ENCODE data around the gene ACTL7B. TPM values are rescaled to one million over a fixed set of nuclear protein-coding genes. Genes with fewer than 3 reads are reported as not detected.

The ACTL7B gene
- total RNA-seq, 2 donors from 2014 or later = not detected

DNA sequence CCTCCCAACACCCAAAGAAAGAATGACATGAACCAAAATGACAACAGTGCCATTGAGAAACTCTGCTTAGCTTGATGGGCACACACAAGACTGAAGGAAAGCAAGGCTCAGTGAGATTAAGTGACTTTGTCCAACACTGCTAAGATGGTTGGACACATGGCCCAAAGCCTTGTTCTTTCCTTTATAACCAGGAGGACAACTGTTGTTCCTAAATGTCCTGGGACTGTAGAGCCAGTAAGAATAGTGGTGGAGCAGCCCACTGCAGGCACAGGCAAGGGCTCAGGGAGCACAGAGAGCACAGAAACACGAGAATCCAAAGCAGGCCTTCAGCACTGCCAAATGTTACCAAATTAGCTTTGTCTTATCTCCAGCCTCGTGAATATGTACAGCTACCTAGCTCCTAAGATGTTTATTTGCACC lies 10.2 kb upstream of the ACTL7B start:
- Histone ChIP-seq H3K4me3 (no peak overlapping the region), H3K27me3 (replicated peaks; ENCODE audit: insufficient read depth) (no peaks in the 10 kb centered on the region), H3K4me1 (ENCODE audit: control insufficient read depth in 1 of 2, low read depth in 2 of 2) (no peaks in the 10 kb centered on the region), H3K9me3 (no peaks in the 10 kb centered on the region), H3K27ac (no peak overlapping the region), H3K36me3 (no peaks in the 10 kb centered on the region)
- TF ChIP-seq, protein P1, sequence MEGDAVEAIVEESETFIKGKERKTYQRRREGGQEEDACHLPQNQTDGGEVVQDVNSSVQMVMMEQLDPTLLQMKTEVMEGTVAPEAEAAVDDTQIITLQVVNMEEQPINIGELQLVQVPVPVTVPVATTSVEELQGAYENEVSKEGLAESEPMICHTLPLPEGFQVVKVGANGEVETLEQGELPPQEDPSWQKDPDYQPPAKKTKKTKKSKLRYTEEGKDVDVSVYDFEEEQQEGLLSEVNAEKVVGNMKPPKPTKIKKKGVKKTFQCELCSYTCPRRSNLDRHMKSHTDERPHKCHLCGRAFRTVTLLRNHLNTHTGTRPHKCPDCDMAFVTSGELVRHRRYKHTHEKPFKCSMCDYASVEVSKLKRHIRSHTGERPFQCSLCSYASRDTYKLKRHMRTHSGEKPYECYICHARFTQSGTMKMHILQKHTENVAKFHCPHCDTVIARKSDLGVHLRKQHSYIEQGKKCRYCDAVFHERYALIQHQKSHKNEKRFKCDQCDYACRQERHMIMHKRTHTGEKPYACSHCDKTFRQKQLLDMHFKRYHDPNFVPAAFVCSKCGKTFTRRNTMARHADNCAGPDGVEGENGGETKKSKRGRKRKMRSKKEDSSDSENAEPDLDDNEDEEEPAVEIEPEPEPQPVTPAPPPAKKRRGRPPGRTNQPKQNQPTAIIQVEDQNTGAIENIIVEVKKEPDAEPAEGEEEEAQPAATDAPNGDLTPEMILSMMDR (IDR thresholded peaks at IDR 0.05) = no peak
- no peak for ATAC-seq (ENCODE audit: insufficient number of reproducible peaks, low FRiP score, low read depth)
- no peak for DNase-seq (ENCODE audit: low spot score)

DNA sequence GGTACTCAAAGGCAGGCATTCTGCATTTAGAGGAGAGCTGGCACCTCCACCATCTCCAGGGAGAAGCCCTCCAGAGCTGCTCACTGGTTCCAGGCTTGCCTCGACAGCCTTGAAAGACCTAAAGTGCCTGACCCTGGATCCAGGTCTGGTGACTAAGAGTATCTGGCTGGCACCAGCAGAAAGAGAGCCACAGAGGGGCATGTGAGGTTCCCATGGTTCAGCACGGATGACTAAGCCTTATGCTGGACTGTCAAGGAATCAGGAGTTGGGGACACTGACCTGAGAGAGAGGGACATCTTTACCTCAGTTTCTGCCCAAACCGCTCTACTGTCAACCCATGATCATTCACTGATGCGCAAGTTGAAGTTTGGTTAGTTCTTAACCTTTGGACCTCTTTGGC lies 9.3 kb upstream of the ACTL7B start:
- TF ChIP-seq, protein P1 (IDR thresholded peaks at IDR 0.05) = no peak
- no peaks in the 10 kb centered on the region for H3K4me1 ChIP-seq (ENCODE audit: control insufficient read depth in 1 of 2, low read depth in 2 of 2)
- ATAC-seq (ENCODE audit: insufficient number of reproducible peaks, low FRiP score, low read depth) (no peak), DNase-seq (ENCODE audit: low spot score) (no peak)
- H3K4me3 ChIP-seq = no peak overlapping the region
- no peaks in the 10 kb centered on the region for H3K36me3 ChIP-seq
- H3K27me3 ChIP-seq (replicated peaks; ENCODE audit: insufficient read depth) = no peaks in the 10 kb centered on the region
- no peak overlapping the region for H3K27ac ChIP-seq
- no peaks in the 10 kb centered on the region for H3K9me3 ChIP-seq

DNA sequence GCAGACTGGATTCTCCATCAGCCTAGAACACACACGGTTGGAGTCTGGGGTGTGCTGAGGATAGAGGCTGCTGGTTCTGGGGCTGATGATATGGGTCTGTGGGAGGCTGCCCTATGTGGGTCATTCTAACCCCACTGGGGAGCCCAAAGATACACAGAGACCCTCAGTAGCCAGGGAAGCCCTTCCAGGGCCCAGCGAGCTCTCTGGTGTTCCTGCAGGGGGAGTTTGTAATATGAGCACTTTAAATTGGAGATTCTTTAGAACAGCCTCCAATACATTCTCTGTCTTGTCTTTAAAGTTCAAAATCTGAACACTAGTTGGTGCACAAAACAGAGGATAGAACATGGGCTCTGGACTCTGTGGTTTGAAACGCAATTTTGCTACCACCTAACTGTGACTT lies 8.7 kb upstream of the ACTL7B start:
- no peak for ATAC-seq (ENCODE audit: insufficient number of reproducible peaks, low FRiP score, low read depth)
- no peak overlapping the region for H3K27ac ChIP-seq
- TF ChIP-seq, protein P1 (IDR thresholded peaks at IDR 0.05) = no peak

DNA sequence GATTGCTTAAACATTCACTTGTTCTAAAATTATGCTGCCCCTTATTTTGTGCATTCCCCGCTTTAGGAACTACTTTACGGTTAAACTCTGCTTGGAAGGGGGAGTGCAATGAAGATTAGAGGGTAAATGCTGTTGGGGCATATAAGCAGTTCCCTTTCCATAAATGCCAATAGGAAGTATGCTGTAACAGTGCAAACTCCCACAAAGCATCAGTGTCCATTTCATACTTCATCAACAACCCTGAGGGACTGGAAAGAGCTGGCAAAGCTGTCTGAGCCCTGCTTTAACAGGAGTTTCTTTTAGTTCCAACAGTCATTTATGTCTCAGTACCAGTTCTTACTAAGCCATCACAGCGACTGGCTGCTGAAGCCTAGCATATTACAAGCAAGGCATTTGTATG lies 8.1 kb upstream of the ACTL7B start:
- TF ChIP-seq, protein P1 (IDR thresholded peaks at IDR 0.05) = no peak
- Histone ChIP-seq H3K27me3 (replicated peaks; ENCODE audit: insufficient read depth) (no peaks in the 10 kb centered on the region), H3K4me3 (no peak overlapping the region), H3K9me3 (no peaks in the 10 kb centered on the region), H3K4me1 (ENCODE audit: control insufficient read depth in 1 of 2, low read depth in 2 of 2) (no peaks in the 10 kb centered on the region), H3K36me3 (no peaks in the 10 kb centered on the region), H3K27ac (no peak overlapping the region)
- no peak for ATAC-seq (ENCODE audit: insufficient number of reproducible peaks, low FRiP score, low read depth)
- DNase-seq (ENCODE audit: low spot score) = no peak

More for the DNA sequence above, 8.7 kb upstream of the ACTL7B start:
- Histone ChIP-seq H3K4me3 (no peak overlapping the region), H3K9me3 (no peaks in the 10 kb centered on the region), H3K36me3 (no peaks in the 10 kb centered on the region), H3K27me3 (replicated peaks; ENCODE audit: insufficient read depth) (no peaks in the 10 kb centered on the region), H3K4me1 (ENCODE audit: control insufficient read depth in 1 of 2, low read depth in 2 of 2) (no peaks in the 10 kb centered on the region)
- DNase-seq (ENCODE audit: low spot score) = no peak

DNA sequence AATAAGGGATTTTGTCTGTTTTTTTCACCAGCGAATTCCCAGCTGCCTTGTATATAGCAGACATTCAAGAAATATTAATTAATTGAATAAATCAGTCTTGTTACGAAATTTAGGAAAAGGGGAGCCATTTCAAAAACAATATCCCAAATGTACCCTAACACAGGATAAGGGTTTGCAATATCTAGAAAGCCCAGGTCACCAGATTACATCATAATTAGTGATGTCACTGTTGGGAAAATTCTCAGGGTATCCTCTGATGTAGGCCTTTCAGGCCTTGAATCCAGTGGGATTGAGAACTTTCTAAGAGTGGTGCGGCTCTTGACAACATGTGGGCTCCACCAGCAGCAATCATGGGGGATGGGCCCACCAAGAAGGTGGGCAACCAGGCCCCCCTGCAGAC lies 6.2 kb upstream of the ACTL7B start, which contains the start of gene ACTL7A:
Gene ACTL7A, plus strand, starts transcription at position 270 of the 400 bp plus-strand sequence. Its CDS starts 57 bp downstream, at position 327.
- no peak for DNase-seq (ENCODE audit: low spot score)
- TF ChIP-seq, protein P1 (IDR thresholded peaks at IDR 0.05) = no peak
- no peak for ATAC-seq (ENCODE audit: insufficient number of reproducible peaks, low FRiP score, low read depth)
- H3K4me3 ChIP-seq = no peak within 1 kb of the TSS
- H3K27me3 ChIP-seq (replicated peaks; ENCODE audit: insufficient read depth) = no peaks in the 10 kb centered on the region
- no peak within 1 kb of the TSS for H3K27ac ChIP-seq
- H3K9me3 ChIP-seq = no peaks in the 10 kb centered on the region
- no peaks in the 10 kb centered on the region for H3K36me3 ChIP-seq
- H3K4me1 ChIP-seq (ENCODE audit: control insufficient read depth in 1 of 2, low read depth in 2 of 2) = no peaks in the 10 kb centered on the region
